Measurements from ENCODE around the gene APBB1.

DNA sequence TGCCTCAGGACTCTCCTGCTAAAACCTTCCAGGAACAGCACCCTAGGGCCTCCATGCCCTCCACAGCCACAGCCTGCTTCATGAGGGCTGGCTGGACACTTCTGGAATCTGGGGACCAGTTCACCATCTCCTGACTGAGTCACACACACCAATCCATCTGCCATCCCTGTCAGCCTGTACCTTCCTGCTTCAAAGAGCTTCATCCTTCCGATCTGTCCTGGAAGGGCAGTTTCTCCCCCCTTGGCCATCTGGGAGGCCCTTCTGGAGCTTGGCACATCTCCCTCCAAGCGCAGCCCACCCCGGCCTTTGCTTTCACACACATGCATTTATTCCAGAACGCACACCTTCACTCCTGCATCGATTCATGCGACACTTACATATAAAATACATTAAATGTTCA, 13.0 kb downstream of the APBB1 start:
- TF ChIP-seq, protein P1, sequence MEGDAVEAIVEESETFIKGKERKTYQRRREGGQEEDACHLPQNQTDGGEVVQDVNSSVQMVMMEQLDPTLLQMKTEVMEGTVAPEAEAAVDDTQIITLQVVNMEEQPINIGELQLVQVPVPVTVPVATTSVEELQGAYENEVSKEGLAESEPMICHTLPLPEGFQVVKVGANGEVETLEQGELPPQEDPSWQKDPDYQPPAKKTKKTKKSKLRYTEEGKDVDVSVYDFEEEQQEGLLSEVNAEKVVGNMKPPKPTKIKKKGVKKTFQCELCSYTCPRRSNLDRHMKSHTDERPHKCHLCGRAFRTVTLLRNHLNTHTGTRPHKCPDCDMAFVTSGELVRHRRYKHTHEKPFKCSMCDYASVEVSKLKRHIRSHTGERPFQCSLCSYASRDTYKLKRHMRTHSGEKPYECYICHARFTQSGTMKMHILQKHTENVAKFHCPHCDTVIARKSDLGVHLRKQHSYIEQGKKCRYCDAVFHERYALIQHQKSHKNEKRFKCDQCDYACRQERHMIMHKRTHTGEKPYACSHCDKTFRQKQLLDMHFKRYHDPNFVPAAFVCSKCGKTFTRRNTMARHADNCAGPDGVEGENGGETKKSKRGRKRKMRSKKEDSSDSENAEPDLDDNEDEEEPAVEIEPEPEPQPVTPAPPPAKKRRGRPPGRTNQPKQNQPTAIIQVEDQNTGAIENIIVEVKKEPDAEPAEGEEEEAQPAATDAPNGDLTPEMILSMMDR (IDR thresholded peaks at IDR 0.05; ENCODE audit: poor library complexity, severe bottlenecking) = no peak
- no peak for TF ChIP-seq RAD21 (conservative IDR thresholded peaks at IDR 0.05)
- no peak for TF ChIP-seq EZH2 (IDR thresholded peaks at IDR 0.05; ENCODE audit: borderline replicate concordance, insufficient read depth, low read length, poor library complexity, severe bottlenecking)
- TF ChIP-seq TAF1 (IDR thresholded peaks at IDR 0.05; ENCODE audit: low read depth) = no peak
- no peak for TF ChIP-seq REST (IDR thresholded peaks at IDR 0.05; ENCODE audit: borderline replicate concordance)

All from neural cell (in vitro differentiated cells).